Measurements from ENCODE around the gene NLRP6. TPM values are rescaled to one million over a fixed set of nuclear protein-coding genes. Genes with fewer than 3 reads are reported as not detected.

NLRP6 gene
- total and polyA plus RNA-seq, 2 donors (not counting 1 experiment from before 2014, with no cell fraction given): 1.4 to 2.7 TPM

- Mint-ChIP-seq H3K4me1 (peaks cover 10% of the 10 kb centered on the region), H3K9me3 (ENCODE audit: insufficient read depth) (no peaks in the 10 kb centered on the region), H3K4me3 (no peak overlapping the region), H3K27me3 (peaks cover 7% of the 10 kb centered on the region), H3K27ac (no peak overlapping the region)
- Histone ChIP-seq H3K9me3 (ENCODE audit: control extremely low read depth in 1 of 3, control insufficient read depth in 2 of 3, insufficient read depth in 1 of 3, low read length in 2 of 3) (no peaks in the 10 kb centered on the region), H3K9ac (ENCODE audit: low read length) (no peak overlapping the region), H4K20me1 (ENCODE audit: control insufficient read depth, insufficient read depth, low read length, poor library complexity, severe bottlenecking) (no peaks in the 10 kb centered on the region), H3K27me3 (replicated peaks in 1 of 4; ENCODE audit: control extremely low read depth in 1 of 4, control insufficient read depth in 3 of 4, insufficient read depth in 4 of 4, low read length in 3 of 4) (peaks cover 0 to 6% (median 0%) of the 10 kb centered on the region in 4 experiments), H2AFZ (ENCODE audit: insufficient read depth, low read depth, low read length, poor library complexity, severe bottlenecking) (no peak overlapping the region), H3K27ac (ENCODE audit: low read length in 2 of 2) (no peak overlapping the region), H3K79me2 (ENCODE audit: control insufficient read depth, insufficient read depth, low read length) (no peaks in the 10 kb centered on the region), H3K4me3 (ENCODE audit: control extremely low read depth in 1 of 5, extremely low read depth in 1 of 5, insufficient read depth in 1 of 5, low read depth in 2 of 5, low read length in 4 of 5) (no peak overlapping the region), H3K4me2 (replicated peaks; ENCODE audit: low read depth, low read length, poor library complexity, severe bottlenecking) (no peak overlapping the region), H3K4me1 (ENCODE audit: control insufficient read depth in 2 of 2, insufficient read depth in 2 of 2, low read length in 2 of 2) (peaks cover 4 to 11% of the 10 kb centered on the region in 2 donors), H3K36me3 (replicated peaks in 1 of 2; ENCODE audit: control extremely low read depth in 1 of 2, control insufficient read depth in 1 of 2, extremely low read depth in 1 of 2, insufficient read depth in 2 of 2, low read length in 1 of 2) (no peaks in the 10 kb centered on the region)
- CTCF ChIA-PET: interaction anchor here (1.1 to 1.5 kb wide), 2 partner anchors 11 to 12 kb away, joined by 3 to 4 read pairs; no protein-coding TSS in a partner anchor
- DNase-seq: no peak
- no peak for ATAC-seq (ENCODE audit: low read depth)
- POLR2A ChIA-PET: interaction anchor here (0.6 kb wide), 1 partner anchor 11 kb away, joined by 6 read pairs; no protein-coding TSS in a partner anchor
- TF ChIP-seq CTCF (IDR thresholded peaks at IDR 0.05): no peak
- TF ChIP-seq EZH2 (IDR thresholded peaks at IDR 0.05; ENCODE audit: borderline replicate concordance, insufficient read depth, low read depth, low read length, poor library complexity, severe bottlenecking): no peak
- intact Hi-C loops (cut with micrococcal nuclease): no loop called here
- 96% methylated on average over 27 of the region's 27 CpGs for WGBS (ENCODE audit: insufficient coverage)
These were observed 15.8 kb downstream of the NLRP6 start for GRCh38 chr11:293852-294661.

GRCh38 chr11:294780-295179, 16.6 kb downstream of the NLRP6 start:
- H3K4me3 Mint-ChIP-seq: no peak overlapping the region
- Histone ChIP-seq H4K20me1 (ENCODE audit: control insufficient read depth, insufficient read depth, low read length, poor library complexity, severe bottlenecking) (no peaks in the 10 kb centered on the region), H3K79me2 (ENCODE audit: control insufficient read depth, insufficient read depth, low read length) (no peaks in the 10 kb centered on the region), H3K27ac (ENCODE audit: low read length in 2 of 2) (no peak overlapping the region), H3K4me1 (ENCODE audit: control insufficient read depth in 2 of 2, insufficient read depth in 2 of 2, low read length in 2 of 2) (peaks cover under 1 to 6% of the 10 kb centered on the region in 2 donors), H3K36me3 (replicated peaks in 1 of 2; ENCODE audit: control extremely low read depth in 1 of 2, control insufficient read depth in 1 of 2, extremely low read depth in 1 of 2, insufficient read depth in 2 of 2, low read length in 1 of 2) (no peaks in the 10 kb centered on the region), H3K4me2 (replicated peaks; ENCODE audit: low read depth, low read length, poor library complexity, severe bottlenecking) (no peak overlapping the region), H3K9me3 (ENCODE audit: control extremely low read depth in 1 of 3, control insufficient read depth in 2 of 3, insufficient read depth in 1 of 3, low read length in 2 of 3) (no peaks in the 10 kb centered on the region), H3K9ac (ENCODE audit: low read length) (no peak overlapping the region), H3K4me3 (ENCODE audit: control extremely low read depth in 1 of 5, extremely low read depth in 1 of 5, insufficient read depth in 1 of 5, low read depth in 2 of 5, low read length in 4 of 5) (no peak overlapping the region), H2AFZ (ENCODE audit: insufficient read depth, low read depth, low read length, poor library complexity, severe bottlenecking) (no peak overlapping the region), H3K27me3 (replicated peaks in 1 of 4; ENCODE audit: control extremely low read depth in 1 of 4, control insufficient read depth in 3 of 4, insufficient read depth in 4 of 4, low read length in 3 of 4) (peaks cover 0 to 9% (median under 1%) of the 10 kb centered on the region in 4 experiments)
- H3K9me3 Mint-ChIP-seq (ENCODE audit: insufficient read depth): no peaks in the 10 kb centered on the region
- H3K4me1 Mint-ChIP-seq: peaks cover 6% of the 10 kb centered on the region
- no peak for DNase-seq
- ATAC-seq (ENCODE audit: low read depth): no peak
- ChIA-PET CTCF (interaction anchor here (1.1 to 1.5 kb wide), 2 partner anchors 10 to 11 kb away, joined by 3 to 4 read pairs; no protein-coding TSS in a partner anchor), POLR2A (interaction anchor here (0.6 kb wide), 1 partner anchor 11 kb away, joined by 6 read pairs; no protein-coding TSS in a partner anchor)
- WGBS (ENCODE audit: insufficient coverage): 93% methylated on average over 16 of the region's 16 CpGs
- intact Hi-C loops (cut with micrococcal nuclease): no loop called here
- peaks cover 7% of the 10 kb centered on the region for H3K27me3 Mint-ChIP-seq
- no peak for TF ChIP-seq EZH2 (IDR thresholded peaks at IDR 0.05; ENCODE audit: borderline replicate concordance, insufficient read depth, low read depth, low read length, poor library complexity, severe bottlenecking)
- no peak for TF ChIP-seq CTCF (IDR thresholded peaks at IDR 0.05)
- H3K27ac Mint-ChIP-seq: no peak overlapping the region

Data from B cell (primary cell).